Measurements from ENCODE around the gene ENO1. TPM values are rescaled to one million over a fixed set of nuclear protein-coding genes. Genes with fewer than 3 reads are reported as not detected.

The ENO1 gene
- total RNA-seq, 1 donor from 2014 or later: 842 TPM

DNA sequence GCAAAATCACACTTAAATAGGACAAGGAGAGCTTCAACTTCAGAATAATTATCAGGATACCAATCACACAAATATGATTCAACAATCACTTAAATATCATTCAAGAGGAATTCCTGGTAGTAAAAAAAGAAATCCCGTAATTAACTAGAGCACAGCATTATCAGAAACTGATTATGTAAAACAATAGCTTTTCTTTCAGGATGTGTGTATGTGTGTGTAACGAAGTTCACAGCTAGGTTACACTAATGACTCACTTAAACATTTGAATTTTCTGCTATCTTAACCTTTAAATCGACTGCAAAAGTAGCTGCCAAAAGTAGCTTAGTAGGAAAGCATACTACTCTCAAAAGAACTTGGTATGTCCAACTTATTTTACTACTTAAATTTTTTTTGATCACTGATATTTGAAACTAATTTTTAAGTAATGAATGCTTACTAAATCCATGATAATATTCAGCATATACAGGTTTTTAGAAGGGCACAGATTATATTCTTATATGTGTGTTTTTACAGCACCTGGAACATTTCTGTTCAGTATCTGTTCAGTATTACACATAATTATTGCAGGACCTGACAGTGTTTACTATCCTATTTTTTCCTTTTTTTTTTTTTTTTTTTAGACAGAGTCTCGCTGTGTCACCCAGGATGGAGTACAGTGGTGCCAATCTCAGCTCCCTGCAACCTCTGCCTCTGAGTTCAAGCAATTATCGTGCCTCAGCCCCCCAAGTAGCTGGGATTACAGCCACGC is 65.3 kb downstream of the ENO1 start:
- peak; percentile 54 for DNase-seq (ENCODE audit: low spot score)

DNA sequence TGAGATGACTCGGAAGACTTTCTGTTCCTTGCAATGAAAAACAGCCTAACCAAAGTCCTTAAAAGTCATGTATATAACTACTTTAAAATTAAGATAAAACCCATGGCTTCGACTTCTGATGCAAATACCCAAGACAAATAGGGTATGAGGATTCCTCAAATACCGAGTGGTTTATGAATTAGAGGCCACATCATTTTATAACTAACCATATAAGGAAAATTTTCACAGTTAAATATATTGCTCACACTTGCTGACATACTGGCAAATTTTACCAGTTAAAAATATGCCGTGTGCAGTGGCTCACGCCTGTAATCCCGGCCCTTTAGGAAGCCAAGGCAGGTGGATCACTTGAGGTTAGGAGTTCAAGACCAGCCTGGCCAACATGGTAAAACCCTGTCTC is 66.4 kb downstream of the ENO1 start:
- DNase-seq (ENCODE audit: low spot score): no peak

Other genes starting within 250 kb of the ENO1 start
- gene RERE, start 61.0 kb downstream of the ENO1 start, total RNA-seq (ENCODE audit: insufficient read depth, low replicate concordance): 73.9 TPM
- not detected for gene CA6, start 67.2 kb upstream of the ENO1 start, total RNA-seq (ENCODE audit: insufficient read depth, low replicate concordance)
- not detected for gene SLC2A7, start 147.7 kb upstream of the ENO1 start, total RNA-seq (ENCODE audit: insufficient read depth, low replicate concordance)
- gene SLC2A5, start 190.9 kb upstream of the ENO1 start, total RNA-seq (ENCODE audit: insufficient read depth, low replicate concordance): 14.2 TPM

Data from umbilical cord (tissue), 2 donors.